Hematopoietic multipotent progenitor cell treated with erythropoietin and hydrocortisone succinate and interleukin-3 and kit ligand, for 6 days (in vitro differentiated cells): Measurements from ENCODE around the gene HLF.

ENCODE experiments used
- DNase-seq: peaks from one replicate; pipeline ENCODE4 v3.0.0-alpha.2; 2015

HLF gene

GRCh38 chr17:55368706-55369105 lies 103.9 kb downstream of the HLF start:
- DNase-seq = peak; percentile 18
